ENCODE measurements around the gene MALRD1. TPM values are rescaled to one million over a fixed set of nuclear protein-coding genes. Genes with fewer than 3 reads are reported as not detected.

MALRD1 gene
- total RNA-seq, 1 donor from 2014 or later = 7.0 TPM

DNA sequence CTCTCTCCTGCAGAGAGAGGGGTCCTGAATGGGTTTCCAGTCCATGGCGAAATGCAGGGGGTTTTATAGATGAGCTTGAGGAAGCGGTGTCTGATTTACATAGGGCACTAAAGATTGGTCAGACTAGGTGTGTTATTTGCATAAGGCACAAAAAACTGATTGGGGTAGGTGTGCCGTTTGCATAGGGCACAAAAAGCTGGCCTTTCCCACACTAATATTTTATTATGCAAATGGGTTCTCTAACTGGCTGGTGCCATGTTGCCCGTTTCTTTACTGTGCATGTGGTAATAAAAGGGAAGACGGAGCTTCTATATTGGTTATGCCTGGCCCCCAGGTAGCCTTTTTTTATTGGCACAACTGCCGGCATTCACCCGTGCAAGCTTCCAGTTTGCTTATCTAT is 50.2 kb downstream of the MALRD1 start:
- H3K27me3 ChIP-seq = no peaks in the 10 kb centered on the region
- intact Hi-C loops (cut with DNase I) = no loop called here
- ATAC-seq (no peak), DNase-seq (no peak)
- no peak overlapping the region for H3K27ac ChIP-seq
- TF ChIP-seq, protein P1, sequence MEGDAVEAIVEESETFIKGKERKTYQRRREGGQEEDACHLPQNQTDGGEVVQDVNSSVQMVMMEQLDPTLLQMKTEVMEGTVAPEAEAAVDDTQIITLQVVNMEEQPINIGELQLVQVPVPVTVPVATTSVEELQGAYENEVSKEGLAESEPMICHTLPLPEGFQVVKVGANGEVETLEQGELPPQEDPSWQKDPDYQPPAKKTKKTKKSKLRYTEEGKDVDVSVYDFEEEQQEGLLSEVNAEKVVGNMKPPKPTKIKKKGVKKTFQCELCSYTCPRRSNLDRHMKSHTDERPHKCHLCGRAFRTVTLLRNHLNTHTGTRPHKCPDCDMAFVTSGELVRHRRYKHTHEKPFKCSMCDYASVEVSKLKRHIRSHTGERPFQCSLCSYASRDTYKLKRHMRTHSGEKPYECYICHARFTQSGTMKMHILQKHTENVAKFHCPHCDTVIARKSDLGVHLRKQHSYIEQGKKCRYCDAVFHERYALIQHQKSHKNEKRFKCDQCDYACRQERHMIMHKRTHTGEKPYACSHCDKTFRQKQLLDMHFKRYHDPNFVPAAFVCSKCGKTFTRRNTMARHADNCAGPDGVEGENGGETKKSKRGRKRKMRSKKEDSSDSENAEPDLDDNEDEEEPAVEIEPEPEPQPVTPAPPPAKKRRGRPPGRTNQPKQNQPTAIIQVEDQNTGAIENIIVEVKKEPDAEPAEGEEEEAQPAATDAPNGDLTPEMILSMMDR (IDR thresholded peaks at IDR 0.05) = no peak
- H3K4me1 ChIP-seq = no peaks in the 10 kb centered on the region
- H3K4me3 ChIP-seq = no peak overlapping the region
- no peaks in the 10 kb centered on the region for H3K9me3 ChIP-seq
- H3K36me3 ChIP-seq = no peaks in the 10 kb centered on the region

DNA sequence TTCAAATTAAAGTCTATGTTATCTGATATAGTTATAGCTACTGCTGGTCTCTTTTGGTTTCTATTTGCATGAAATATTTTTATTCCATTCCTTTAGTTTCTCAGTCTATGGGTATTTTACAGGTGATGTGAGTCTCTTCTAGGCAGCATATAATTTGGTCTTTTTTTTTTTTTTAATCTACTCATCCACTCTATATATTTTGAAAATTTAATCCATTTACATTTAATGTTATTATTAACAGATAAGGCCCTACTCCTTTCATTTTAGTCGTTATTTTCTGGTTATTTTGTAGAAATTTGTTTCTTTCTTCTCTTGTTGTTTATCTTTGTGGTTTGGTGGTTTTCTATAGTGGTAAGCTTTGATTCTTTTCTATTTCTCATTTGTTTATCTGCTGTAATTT is 58.8 kb downstream of the MALRD1 start:
- ATAC-seq (no peak), DNase-seq (no peak)
- Histone ChIP-seq H3K27me3 (no peaks in the 10 kb centered on the region), H3K4me3 (no peak overlapping the region), H3K36me3 (no peaks in the 10 kb centered on the region), H3K27ac (no peak overlapping the region), H3K4me1 (no peaks in the 10 kb centered on the region), H3K9me3 (peaks cover 4% of the 10 kb centered on the region)
- TF ChIP-seq, protein P1 (IDR thresholded peaks at IDR 0.05) = no peak
- intact Hi-C loops (cut with DNase I) = no loop called here

- Histone ChIP-seq H3K9me3 (peaks cover 4% of the 10 kb centered on the region), H3K4me3 (no peak overlapping the region), H3K36me3 (no peaks in the 10 kb centered on the region), H3K27me3 (no peaks in the 10 kb centered on the region), H3K4me1 (no peaks in the 10 kb centered on the region), H3K27ac (no peak overlapping the region)
- TF ChIP-seq, protein P1 (IDR thresholded peaks at IDR 0.05) = no peak
- no peak for ATAC-seq
- intact Hi-C loops (cut with DNase I) = no loop called here
- no peak for DNase-seq
Observed at GRCh38 chr10:19111501-19112267, 63.1 kb downstream of the MALRD1 start.

DNA sequence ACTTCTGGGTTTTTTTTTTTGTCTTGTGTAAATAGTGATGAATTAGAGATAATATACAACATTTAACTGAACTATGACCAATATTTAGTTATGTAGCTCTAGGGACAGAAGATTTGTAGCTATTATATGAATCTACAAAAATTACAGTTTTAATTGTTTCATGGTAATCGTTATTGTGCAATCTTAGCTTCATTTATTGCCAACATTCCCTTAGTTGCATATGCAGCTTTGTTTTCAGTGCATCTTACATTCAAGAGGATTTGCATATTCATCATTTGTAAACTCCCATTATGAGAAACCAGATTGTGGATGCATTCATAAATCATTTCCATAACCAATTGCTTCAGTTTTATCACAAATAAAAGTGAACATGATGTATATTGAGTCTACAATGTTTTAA is 68.8 kb downstream of the MALRD1 start:
- ATAC-seq = no peak

DNA sequence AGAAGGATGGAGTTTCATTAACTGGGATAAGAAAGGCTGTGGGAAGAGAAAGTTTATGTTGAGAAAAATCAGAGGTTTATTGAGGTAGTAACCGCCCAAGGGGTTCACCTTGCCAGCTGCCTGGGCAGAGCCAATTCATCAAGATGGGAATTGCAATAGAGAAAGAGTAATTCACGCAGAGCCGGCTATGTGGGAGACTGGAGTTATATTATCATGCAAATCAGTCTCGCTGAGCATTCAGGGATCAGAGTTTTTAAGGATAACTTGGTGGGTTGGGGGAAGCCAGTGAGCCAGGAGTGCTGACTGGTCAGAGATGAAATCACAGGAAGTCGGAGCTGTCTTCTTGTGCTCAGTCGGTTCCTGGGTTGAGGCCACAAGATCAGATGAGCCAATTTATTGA is 70.6 kb downstream of the MALRD1 start:
- Histone ChIP-seq H3K27ac (no peak overlapping the region), H3K27me3 (no peaks in the 10 kb centered on the region), H3K36me3 (no peaks in the 10 kb centered on the region), H3K4me3 (no peak overlapping the region), H3K9me3 (no peaks in the 10 kb centered on the region), H3K4me1 (no peaks in the 10 kb centered on the region)
- intact Hi-C loops (cut with DNase I) = no loop called here
- DNase-seq = no peak
- TF ChIP-seq, protein P1 (IDR thresholded peaks at IDR 0.05) = no peak
- no peak for ATAC-seq

More for the DNA sequence above, 68.8 kb downstream of the MALRD1 start:
- DNase-seq = no peak
- no peak overlapping the region for H3K4me3 ChIP-seq
- H3K27me3 ChIP-seq = no peaks in the 10 kb centered on the region
- no peak overlapping the region for H3K27ac ChIP-seq
- TF ChIP-seq, protein P1 (IDR thresholded peaks at IDR 0.05) = no peak
- no peaks in the 10 kb centered on the region for H3K9me3 ChIP-seq
- intact Hi-C loops (cut with DNase I) = no loop called here
- H3K4me1 ChIP-seq = no peaks in the 10 kb centered on the region
- no peaks in the 10 kb centered on the region for H3K36me3 ChIP-seq
